GM12892 (cell line): ENCODE results near the gene EPHB3.

Experiments used
- DNase-seq: peaks from one replicate; pipeline ENCODE4 v3.0.0; 2011; ENCODE audit not compliant: insufficient read length
- FAIRE-seq: peaks from 2 replicates; lab custom pipeline; 2011; peaks lifted over from hg19 to GRCh38; lab: Jason Lieb, UNC
- POLR2A ChIP-seq: IDR thresholded peaks from 2 replicates; pipeline ENCODE4 v1.6.1; 2011; ENCODE audit warnings: low read depth, low read length, control low read depth
- POLR2AphosphoS5 ChIP-seq: IDR thresholded peaks from 2 replicates; pipeline ENCODE4 v1.6.1; 2011; ENCODE audit warnings: low read depth, low read length, control low read depth
- TAF1 ChIP-seq: IDR thresholded peaks from 2 replicates; pipeline ENCODE4 v1.6.1; 2011; ENCODE audit warnings: low read depth, mild to moderate bottlenecking, control low read depth, low read length, borderline replicate concordance

Gene EPHB3

GRCh38 chr3:184600685-184601377, 39.2 kb downstream of the EPHB3 start:
- TF ChIP-seq TAF1 = no peak
- TF ChIP-seq POLR2A = no peak
- no peak for TF ChIP-seq POLR2AphosphoS5
- no peak for FAIRE-seq
- DNase-seq = no peak

- DNase-seq (no peak), FAIRE-seq (no peak)
- TF ChIP-seq POLR2AphosphoS5 = no peak
- TF ChIP-seq POLR2A = no peak
- no peak for TF ChIP-seq TAF1
Measured at GRCh38 chr3:184601576-184602371, 40.2 kb downstream of the EPHB3 start.

- no peak for FAIRE-seq
- TF ChIP-seq POLR2AphosphoS5 (no peak), TAF1 (no peak)
- DNase-seq = no peak
Measured at GRCh38 chr3:184602372-184603150, 41.0 kb downstream of the EPHB3 start.

GRCh38 chr3:184603151-184604030, 41.8 kb downstream of the EPHB3 start:
- no peak for DNase-seq
- no peak for TF ChIP-seq TAF1
- no peak for TF ChIP-seq POLR2AphosphoS5
- TF ChIP-seq POLR2A = no peak
- FAIRE-seq = no peak

GRCh38 chr3:184604039-184604601, 42.5 kb downstream of the EPHB3 start:
- FAIRE-seq = no peak
- no peak for DNase-seq
- TF ChIP-seq POLR2A = no peak
- TF ChIP-seq POLR2AphosphoS5 = no peak
- TF ChIP-seq TAF1 = no peak

GRCh38 chr3:184604615-184605290, 43.2 kb downstream of the EPHB3 start:
- no peak for FAIRE-seq
- TF ChIP-seq TAF1 = no peak
- TF ChIP-seq POLR2AphosphoS5 = no peak
- TF ChIP-seq POLR2A = no peak
- DNase-seq = no peak

- no peak for DNase-seq
- TF ChIP-seq TAF1 (no peak), POLR2A (no peak)
- no peak for FAIRE-seq
Measured at GRCh38 chr3:184608209-184608608, 46.6 kb downstream of the EPHB3 start.

GRCh38 chr3:184609476-184610244, 48.1 kb downstream of the EPHB3 start:
- no peak for FAIRE-seq
- no peak for DNase-seq
- no peak for TF ChIP-seq POLR2AphosphoS5

- no peak for DNase-seq
- no peak for FAIRE-seq
- TF ChIP-seq TAF1 (no peak), POLR2AphosphoS5 (no peak), POLR2A (no peak)
Measured at GRCh38 chr3:184610245-184610871, 48.8 kb downstream of the EPHB3 start.
